Neuron (in vitro differentiated cells): ENCODE results near the gene HSPH1.
A peak's percentile ranks its signal among the peaks of the same experiment; 100 is the strongest.

Source experiments
- H2AFZ ChIP-seq: one replicate; pipeline ENCODE4 v1.6.1; 2013; ENCODE audit warnings: low read depth, mild to moderate bottlenecking, inconsistent platforms, low read length, moderate library complexity
- H3K27me3 ChIP-seq: one replicate; pipeline ENCODE4 v1.6.1; 2013; ENCODE audit warnings: low read length; ENCODE audit not compliant: insufficient read depth
- H3K36me3 ChIP-seq: one replicate; pipeline ENCODE4 v1.6.1; 2013; ENCODE audit warnings: low read length; ENCODE audit not compliant: insufficient read depth
- H3K4me1 ChIP-seq: one replicate; pipeline ENCODE4 v1.6.1; 2013; ENCODE audit warnings: low read length; ENCODE audit not compliant: insufficient read depth
- H3K4me3 ChIP-seq: 2 replicates; pipeline ENCODE4 v1.5.1; 2013; ENCODE audit warnings: mild to moderate bottlenecking, low read length, moderate library complexity
- H3K9me3 ChIP-seq: one replicate; pipeline ENCODE4 v1.6.1; 2013; ENCODE audit warnings: low read length

The HSPH1 gene

DNA sequence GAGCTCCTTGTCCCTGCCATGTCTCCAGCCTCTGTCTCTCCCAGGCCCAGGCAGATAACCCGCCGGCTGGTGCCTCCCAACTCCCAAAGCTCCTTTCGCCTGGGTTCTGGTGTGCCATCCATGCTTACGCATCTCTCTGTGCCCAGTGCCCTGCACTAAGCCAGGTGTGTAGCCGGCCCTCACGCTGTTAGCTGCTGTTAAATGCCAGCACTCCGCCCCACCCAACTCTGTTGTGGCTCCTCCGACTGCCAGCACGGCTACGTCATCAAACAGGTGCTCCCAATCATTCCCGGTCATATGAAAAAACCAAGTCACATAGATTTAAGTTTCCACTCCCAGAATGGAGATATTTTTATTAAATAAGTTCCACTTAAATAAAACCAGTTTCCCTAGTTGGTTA is 7.0 kb upstream of the HSPH1 start:
- peaks cover 6% of the 10 kb centered on the region for H3K4me1 ChIP-seq
- H3K27me3 ChIP-seq: no peaks in the 10 kb centered on the region
- no peak overlapping the region for H2AFZ ChIP-seq
- no peaks in the 10 kb centered on the region for H3K36me3 ChIP-seq
- no peak overlapping the region for H3K4me3 ChIP-seq
- H3K9me3 ChIP-seq: no peaks in the 10 kb centered on the region

DNA sequence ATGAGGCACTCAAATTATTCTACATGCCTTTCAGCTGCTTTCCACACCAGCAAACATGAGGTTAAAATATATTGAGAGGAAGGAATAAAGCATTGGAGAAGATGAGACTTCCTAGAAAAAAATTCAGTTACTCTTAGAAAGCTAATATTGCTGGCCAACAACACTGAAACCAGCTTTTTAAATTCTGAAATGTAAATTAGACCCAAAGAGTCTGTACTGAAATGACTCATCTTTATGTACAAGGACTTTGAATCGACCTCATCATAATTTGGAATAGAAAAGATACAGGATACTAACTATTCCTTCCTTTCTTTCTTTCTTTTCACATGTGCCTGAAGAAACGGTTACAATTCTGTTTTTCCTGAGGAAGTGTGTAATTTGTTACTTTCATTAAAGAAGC is 6.5 kb upstream of the HSPH1 start:
- Histone ChIP-seq H3K27me3 (no peaks in the 10 kb centered on the region), H3K4me3 (no peak overlapping the region), H2AFZ (no peak overlapping the region), H3K4me1 (peaks cover 10% of the 10 kb centered on the region), H3K9me3 (no peaks in the 10 kb centered on the region), H3K36me3 (no peaks in the 10 kb centered on the region)

DNA sequence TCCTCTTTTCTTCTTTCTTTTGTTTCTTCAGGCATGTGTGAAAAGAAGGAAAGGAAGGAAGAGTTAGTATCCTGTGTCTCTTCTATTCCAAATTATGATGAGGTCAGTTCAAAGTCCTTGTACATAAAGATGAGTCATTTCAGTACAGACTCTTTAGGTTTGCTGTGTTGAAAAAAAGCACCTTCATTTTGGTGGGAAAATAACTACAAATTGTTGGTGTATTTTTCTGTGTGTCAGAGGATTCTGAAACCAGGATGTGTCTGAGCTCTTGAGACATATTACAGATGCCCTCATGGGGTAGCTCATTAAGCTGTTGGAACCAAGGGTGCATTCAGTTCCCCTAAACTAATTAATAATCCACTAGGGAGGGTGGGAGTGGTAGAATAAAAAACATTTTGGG is 5.8 kb upstream of the HSPH1 start:
- Histone ChIP-seq H3K36me3 (no peaks in the 10 kb centered on the region), H3K27me3 (no peaks in the 10 kb centered on the region), H3K4me3 (no peak overlapping the region), H3K4me1 (peaks cover 15% of the 10 kb centered on the region), H2AFZ (no peak overlapping the region), H3K9me3 (no peaks in the 10 kb centered on the region)

- H3K4me1 ChIP-seq: peaks cover 15% of the 10 kb centered on the region
- H3K27me3 ChIP-seq: no peaks in the 10 kb centered on the region
- no peaks in the 10 kb centered on the region for H3K36me3 ChIP-seq
- no peak overlapping the region for H3K4me3 ChIP-seq
- no peaks in the 10 kb centered on the region for H3K9me3 ChIP-seq
- H2AFZ ChIP-seq: no peak overlapping the region
Measured at GRCh38 chr13:31166591-31166990, 4.9 kb upstream of the HSPH1 start.

DNA sequence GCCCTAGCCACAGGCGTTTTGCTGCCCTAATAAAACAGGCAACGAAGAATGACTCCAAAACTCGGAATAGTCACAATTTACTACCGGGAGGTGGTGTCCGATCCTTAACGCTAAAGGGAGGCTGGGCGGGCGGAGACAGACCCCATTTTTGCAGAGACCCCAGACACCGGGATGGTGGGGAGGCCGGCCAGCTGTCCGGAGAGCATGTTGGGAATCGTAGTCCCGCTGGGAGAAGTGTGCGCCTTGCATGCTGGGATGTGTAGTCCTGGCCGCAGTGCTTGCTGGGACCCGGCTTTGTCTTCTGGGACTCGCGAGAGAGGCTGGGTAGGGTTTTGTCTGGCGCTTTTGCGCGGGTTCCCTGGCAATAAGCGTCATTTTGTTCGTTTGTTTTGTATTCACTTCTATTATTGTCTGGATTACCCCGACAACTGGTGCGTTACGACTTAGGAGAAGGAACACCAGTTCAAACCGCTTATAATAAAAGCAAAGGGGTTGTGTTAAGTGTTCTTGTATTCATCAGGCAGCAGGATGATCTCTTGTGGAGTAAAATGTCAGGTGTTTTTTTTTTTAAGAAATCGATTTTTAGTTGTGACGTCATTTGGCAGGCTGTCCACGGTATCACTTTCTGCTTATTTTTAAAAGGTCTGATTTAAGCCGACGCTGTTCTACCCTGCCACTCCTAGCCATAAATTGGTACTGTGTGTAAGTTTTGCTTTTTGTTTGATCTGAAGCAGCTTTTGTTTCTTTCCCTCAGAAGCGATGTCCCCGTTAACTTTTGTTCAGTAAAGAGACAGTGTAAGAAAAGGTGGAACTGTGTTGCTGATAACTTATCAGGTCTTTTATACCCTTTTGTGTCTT is 676 bp upstream of the HSPH1 start:
- H3K4me1 ChIP-seq: peaks cover 26% of the 10 kb centered on the region

DNA sequence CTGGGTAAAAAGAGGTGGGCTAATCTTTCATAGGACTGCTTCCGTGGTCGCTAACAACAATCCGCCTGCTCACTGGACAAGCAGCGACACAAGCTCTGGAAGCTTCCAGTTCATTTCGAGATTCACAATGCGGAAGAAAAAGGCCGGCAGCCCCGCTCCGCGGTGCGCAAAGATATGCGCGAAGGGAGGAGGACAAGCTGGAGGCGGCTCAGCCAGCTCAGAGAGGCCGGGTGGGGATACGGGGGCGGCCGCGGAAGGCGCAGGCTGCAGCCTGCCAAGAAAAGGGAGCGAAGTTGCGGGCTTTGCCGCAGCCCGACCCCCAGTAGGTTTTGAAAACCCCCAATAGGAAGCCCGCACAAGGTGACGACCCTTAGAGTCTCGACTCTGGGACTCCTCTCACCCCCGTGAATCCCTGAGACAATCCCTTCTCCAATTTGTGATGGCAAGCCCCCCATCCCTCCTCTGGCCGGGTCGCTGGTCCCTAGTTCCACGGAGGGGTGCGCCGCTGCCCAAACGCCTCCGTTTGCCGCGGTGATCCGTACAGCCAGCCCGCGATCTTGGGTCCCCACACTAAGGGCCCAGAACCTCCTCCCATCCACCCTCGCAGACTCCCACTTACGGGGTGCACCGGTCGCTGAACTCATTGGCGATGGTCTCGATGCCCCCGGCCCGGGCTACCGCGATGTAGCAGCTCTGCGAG is 697 bp downstream of the HSPH1 start:
- peaks cover 26% of the 10 kb centered on the region for H3K4me1 ChIP-seq
- no peaks in the 10 kb centered on the region for H3K9me3 ChIP-seq
- H3K4me3 ChIP-seq: peak overlapping the region; percentile 80

More for the DNA sequence above, 676 bp upstream of the HSPH1 start:
- peak overlapping the region; percentile 78 for H2AFZ ChIP-seq
- H3K36me3 ChIP-seq: peaks cover 8% of the 10 kb centered on the region
- no peaks in the 10 kb centered on the region for H3K27me3 ChIP-seq
- peak overlapping the region; percentile 80 for H3K4me3 ChIP-seq
- H3K9me3 ChIP-seq: no peaks in the 10 kb centered on the region

GRCh38 chr13:31159306-31159705 is 2.4 kb downstream of the HSPH1 start:
- no peaks in the 10 kb centered on the region for H3K27me3 ChIP-seq
- H3K36me3 ChIP-seq: peaks cover 32% of the 10 kb centered on the region
- no peak overlapping the region for H2AFZ ChIP-seq
- H3K4me3 ChIP-seq: peak overlapping the region; percentile 80
- no peaks in the 10 kb centered on the region for H3K9me3 ChIP-seq
- H3K4me1 ChIP-seq: peaks cover 26% of the 10 kb centered on the region

More for the DNA sequence above, 697 bp downstream of the HSPH1 start:
- Histone ChIP-seq H3K27me3 (no peaks in the 10 kb centered on the region), H2AFZ (peak overlapping the region; percentile 78), H3K36me3 (peaks cover 17% of the 10 kb centered on the region)

DNA sequence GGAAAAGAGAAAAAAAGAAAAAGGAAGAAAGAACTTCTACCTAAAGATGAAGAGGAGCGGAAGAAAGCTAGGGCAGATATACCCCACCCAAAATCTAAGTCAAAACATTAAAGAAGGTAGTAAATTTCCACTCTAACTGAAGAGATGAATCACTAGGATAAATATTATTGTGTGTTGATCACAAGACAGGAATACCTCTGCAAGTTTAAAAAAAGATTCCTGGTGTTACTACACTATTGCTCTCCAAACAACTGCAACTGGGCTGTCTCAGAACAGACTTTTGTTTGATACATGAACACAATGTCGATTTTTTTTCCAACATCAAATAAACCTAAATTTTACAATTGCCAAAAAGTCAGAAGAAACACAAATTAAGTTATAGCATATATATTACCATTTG is 6.8 kb downstream of the HSPH1 start:
- Histone ChIP-seq H2AFZ (no peak overlapping the region), H3K36me3 (peaks cover 75% of the 10 kb centered on the region), H3K4me1 (peaks cover 12% of the 10 kb centered on the region), H3K27me3 (no peaks in the 10 kb centered on the region), H3K4me3 (no peak overlapping the region), H3K9me3 (no peaks in the 10 kb centered on the region)

GRCh38 chr13:31151837-31152236 is 9.9 kb downstream of the HSPH1 start:
- peaks cover 92% of the 10 kb centered on the region for H3K36me3 ChIP-seq

GRCh38 chr13:31150315-31150985 is 11.3 kb downstream of the HSPH1 start:
- H3K36me3 ChIP-seq: peaks cover 98% of the 10 kb centered on the region
- H2AFZ ChIP-seq: no peak overlapping the region

More at GRCh38 chr13:31151837-31152236, 9.9 kb downstream of the HSPH1 start:
- Histone ChIP-seq H3K4me1 (no peaks in the 10 kb centered on the region), H2AFZ (no peak overlapping the region), H3K9me3 (no peaks in the 10 kb centered on the region), H3K27me3 (no peaks in the 10 kb centered on the region), H3K4me3 (no peak overlapping the region)

GRCh38 chr13:31149604-31150003 is 12.1 kb downstream of the HSPH1 start:
- Histone ChIP-seq H3K9me3 (no peaks in the 10 kb centered on the region), H3K36me3 (peaks cover 98% of the 10 kb centered on the region), H3K4me3 (no peak overlapping the region), H3K4me1 (no peaks in the 10 kb centered on the region), H3K27me3 (no peaks in the 10 kb centered on the region), H2AFZ (no peak overlapping the region)

More at GRCh38 chr13:31150315-31150985, 11.3 kb downstream of the HSPH1 start:
- Histone ChIP-seq H3K4me3 (no peak overlapping the region), H3K27me3 (no peaks in the 10 kb centered on the region), H3K9me3 (no peaks in the 10 kb centered on the region), H3K4me1 (no peaks in the 10 kb centered on the region)

DNA sequence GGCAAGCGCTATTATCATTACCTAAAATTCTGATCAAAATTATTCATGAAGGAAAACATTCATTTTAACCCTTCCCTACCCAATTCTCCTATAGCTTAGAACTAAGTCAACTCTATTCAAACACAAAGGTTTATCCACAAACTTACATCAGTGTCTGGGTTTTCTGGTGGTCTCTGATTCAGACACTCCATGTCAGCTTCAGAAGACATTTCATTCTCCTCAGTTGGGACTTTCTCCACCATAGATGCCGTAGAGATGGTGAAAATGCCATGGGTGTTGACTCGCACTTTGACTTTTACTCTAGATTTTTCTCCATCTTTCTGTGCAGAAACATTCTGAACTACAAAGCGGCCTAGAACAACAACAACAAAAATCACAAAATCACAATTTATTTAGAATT is 16.3 kb downstream of the HSPH1 start:
- H2AFZ ChIP-seq: no peak overlapping the region
- H3K4me1 ChIP-seq: no peaks in the 10 kb centered on the region
- H3K36me3 ChIP-seq: peaks cover 96% of the 10 kb centered on the region
- H3K9me3 ChIP-seq: no peaks in the 10 kb centered on the region
- no peaks in the 10 kb centered on the region for H3K27me3 ChIP-seq
- H3K4me3 ChIP-seq: no peak overlapping the region

DNA sequence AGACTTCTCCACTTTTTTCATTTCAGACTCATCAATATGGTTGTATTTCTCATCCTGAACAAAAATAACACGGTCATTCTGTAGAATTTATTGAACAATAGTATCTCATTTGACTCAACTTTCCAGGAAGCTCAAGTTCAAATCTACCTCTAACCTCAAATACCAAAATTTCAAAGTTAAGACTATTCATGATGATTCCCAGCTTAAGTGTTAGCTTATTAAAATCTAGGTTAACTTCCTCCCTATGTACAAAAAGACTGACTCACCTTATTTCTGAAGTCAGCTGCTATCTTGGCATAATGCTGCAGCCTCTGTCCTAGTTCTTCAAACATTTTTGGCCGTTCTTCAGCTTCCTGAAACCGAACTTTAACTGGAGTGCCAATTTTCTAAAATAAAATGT is 23.2 kb downstream of the HSPH1 start:
- Histone ChIP-seq H3K36me3 (peaks cover 82% of the 10 kb centered on the region), H3K4me3 (no peak overlapping the region)

More for the DNA sequence above, 23.2 kb downstream of the HSPH1 start:
- Histone ChIP-seq H2AFZ (no peak overlapping the region), H3K4me1 (no peaks in the 10 kb centered on the region), H3K9me3 (no peaks in the 10 kb centered on the region), H3K27me3 (no peaks in the 10 kb centered on the region)
